A172 (cell line): ENCODE results near the gene QSOX1. TPM values are rescaled to one million over a fixed set of nuclear protein-coding genes. Genes with fewer than 3 reads are reported as not detected.
"Not testable (repeated sequence)": the region's sequence is repeated elsewhere in the genome, so short reads cannot be mapped to it uniquely, and the experiment has no call there.

Experiments used
- DNase-seq: peaks from one replicate; pipeline ENCODE4 v3.0.0-alpha.2; 2015; ENCODE audit warnings: low spot score
- total RNA-seq: library from RNA; depleted of rRNA; stranded (reverse); fragments of >200 nt; shearing (Covaris generic); gene quantifications from 2 replicates; pipeline ENCODE4 v1.2.3, GENCODE V29; 2014

The QSOX1 gene
- total RNA-seq, 1 experiment from 2014 or later, result 273 TPM

DNA sequence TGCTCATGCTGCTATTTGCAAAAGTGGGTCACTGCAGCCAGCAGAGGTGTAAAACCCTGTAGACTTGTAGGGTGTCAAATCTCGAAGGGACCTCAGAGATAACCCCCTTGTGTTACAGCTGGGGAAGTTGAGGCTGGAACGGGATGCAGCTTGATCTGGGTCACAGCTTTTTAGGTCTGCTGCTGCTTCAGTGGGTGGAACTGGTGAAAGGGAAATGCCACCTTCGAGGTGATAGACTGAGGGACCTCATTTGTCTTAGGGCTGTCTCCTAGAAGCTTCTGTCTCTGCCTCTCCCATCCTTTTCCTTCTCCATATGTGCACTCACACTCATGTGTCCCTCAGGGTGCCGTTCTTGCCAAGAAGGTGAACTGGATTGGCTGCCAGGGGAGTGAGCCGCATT is 35.4 kb downstream of the QSOX1 start:
- DNase-seq, result no peak

DNA sequence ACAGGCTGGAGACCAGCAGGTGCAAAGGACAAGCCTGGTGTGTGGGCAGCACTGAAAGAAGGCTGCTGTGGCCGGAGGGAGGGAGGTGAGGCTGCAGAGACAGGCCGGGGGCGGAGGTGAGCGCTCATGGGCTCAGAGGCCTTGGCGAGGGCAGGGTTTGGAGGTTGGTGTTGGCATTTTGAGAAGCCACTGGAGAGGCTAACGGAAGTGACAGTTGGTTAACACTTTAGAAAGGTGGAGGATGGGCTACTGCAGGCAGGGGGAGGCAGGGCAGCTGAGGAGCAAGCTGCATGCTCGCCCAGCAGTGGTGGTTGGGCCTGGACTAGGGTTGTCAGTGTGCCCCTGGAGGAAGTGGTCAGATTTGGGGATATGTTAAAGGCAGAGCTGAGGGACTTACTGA is 37.5 kb downstream of the QSOX1 start:
- no peak for DNase-seq

DNA sequence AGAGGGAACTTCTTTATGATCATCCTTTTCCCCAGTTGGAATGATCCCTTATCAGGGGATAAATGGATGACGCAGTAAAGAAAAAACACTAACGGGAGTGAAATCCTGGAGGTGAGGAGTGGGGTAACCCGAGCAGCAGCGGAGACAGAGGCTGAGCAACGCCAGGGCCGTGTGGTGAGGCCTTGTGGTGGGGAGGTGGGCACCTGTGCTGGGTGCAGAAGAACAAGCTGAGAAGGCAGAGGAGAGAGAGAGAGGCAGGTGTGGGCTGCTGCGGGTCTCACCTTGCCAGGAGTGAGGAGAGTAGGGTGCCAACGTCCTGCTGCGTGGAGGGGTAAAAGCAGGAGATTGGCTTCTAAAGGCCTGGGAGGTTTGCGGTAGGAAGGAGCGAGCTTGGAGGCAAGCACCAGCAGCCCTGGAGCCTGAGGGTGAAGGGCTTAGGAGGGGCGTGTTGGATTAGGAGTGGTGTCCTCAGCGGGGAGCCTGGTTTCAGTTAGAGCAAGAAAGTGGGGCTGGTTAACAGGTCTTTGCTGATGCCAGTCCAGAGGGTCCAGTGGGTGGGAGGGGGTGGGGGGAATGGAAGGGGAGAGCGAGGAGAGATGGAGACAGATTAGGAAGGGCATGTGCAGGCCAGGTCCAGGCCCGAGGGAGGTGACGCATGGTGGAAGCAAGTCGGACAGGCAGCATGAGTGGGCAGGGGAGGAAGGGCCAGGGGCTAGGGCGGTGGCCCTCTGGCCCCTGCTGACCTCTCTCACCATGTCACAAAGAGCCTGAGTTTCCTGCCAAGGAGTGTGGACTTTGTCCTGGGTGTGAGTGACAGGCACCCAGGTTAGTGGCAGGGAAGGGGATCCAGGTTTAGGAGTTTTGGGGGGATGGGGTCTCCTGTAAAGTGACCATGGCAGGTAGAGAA is 38.7 kb downstream of the QSOX1 start:
- DNase-seq, result no peak

- DNase-seq, result no peak
These were observed 39.4 kb downstream of the QSOX1 start for GRCh38 chr1:180194048-180194425.

DNA sequence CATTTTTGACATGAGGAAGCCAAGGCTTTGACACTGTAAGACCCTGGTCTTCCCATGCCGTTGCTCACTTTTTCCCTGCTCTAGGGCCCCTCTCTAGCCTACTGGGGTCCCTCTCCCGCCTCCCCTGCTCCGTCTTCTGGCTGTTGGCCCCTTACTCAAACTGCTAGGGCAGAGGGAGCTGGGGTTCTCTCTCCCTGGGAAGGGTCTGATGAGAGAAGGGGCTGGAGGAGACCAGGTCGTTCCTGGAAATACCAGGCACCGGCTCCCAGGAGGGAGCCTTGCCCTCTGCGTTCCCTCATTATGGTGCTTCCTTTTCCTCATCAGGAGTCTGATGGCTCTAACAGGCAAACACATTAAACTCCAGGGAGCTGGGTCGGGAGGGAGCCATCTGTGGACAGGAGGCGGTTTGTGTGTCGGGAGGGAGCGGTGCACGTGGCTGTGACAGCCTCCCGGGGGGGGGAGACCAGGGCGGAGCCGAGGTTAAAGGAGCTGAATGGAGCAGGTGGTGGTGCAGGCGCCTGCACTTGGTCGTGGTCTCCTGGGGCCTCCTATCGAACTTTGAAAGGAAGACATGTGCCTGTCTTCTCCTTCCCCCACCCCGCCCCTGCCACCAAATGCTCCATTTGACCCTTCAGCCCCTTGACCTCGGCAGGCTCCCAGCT is 40.0 kb downstream of the QSOX1 start:
- DNase-seq, result no peak

GRCh38 chr1:180195401-180195800 is 40.7 kb downstream of the QSOX1 start:
- no peak for DNase-seq

DNA sequence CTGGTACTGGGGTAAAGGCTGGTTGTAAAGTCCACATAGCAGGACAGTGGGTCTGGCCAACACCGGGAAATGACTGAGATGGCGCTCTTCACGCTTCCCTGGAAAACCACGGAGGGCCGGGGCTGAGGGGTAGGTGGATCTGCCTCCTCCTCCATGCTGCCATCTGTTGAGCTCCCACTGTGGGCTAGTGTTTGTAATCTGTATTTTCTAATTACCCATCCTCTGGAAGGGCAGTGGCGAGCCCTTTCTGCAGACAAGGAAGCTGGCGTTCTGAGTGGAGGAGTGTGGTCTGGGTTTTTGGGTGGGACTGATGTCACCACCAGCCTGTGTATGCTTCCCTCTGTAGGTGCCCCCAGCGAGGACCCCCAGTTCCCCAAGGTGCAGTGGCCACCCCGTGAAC is 41.2 kb downstream of the QSOX1 start:
- no peak for DNase-seq

DNA sequence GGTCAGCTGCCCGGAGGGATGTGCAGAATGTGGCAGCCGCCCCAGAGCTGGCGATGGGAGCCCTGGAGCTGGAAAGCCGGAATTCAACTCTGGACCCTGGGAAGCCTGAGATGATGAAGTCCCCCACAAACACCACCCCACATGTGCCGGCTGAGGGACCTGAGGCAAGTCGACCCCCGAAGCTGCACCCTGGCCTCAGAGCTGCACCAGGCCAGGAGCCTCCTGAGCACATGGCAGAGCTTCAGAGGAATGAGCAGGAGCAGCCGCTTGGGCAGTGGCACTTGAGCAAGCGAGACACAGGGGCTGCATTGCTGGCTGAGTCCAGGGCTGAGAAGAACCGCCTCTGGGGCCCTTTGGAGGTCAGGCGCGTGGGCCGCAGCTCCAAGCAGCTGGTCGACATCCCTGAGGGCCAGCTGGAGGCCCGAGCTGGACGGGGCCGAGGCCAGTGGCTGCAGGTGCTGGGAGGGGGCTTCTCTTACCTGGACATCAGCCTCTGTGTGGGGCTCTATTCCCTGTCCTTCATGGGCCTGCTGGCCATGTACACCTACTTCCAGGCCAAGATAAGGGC is 41.9 kb downstream of the QSOX1 start:
- DNase-seq, result no peak

GRCh38 chr1:180197231-180197630 is 42.6 kb downstream of the QSOX1 start:
- DNase-seq, result no peak

- no peak for DNase-seq
These were observed 43.5 kb downstream of the QSOX1 start for GRCh38 chr1:180198196-180198595.

- DNase-seq, result no peak
These were observed 43.9 kb downstream of the QSOX1 start for GRCh38 chr1:180198611-180199010.

- no peak for DNase-seq
These were observed 44.3 kb downstream of the QSOX1 start for GRCh38 chr1:180199018-180199417.

DNA sequence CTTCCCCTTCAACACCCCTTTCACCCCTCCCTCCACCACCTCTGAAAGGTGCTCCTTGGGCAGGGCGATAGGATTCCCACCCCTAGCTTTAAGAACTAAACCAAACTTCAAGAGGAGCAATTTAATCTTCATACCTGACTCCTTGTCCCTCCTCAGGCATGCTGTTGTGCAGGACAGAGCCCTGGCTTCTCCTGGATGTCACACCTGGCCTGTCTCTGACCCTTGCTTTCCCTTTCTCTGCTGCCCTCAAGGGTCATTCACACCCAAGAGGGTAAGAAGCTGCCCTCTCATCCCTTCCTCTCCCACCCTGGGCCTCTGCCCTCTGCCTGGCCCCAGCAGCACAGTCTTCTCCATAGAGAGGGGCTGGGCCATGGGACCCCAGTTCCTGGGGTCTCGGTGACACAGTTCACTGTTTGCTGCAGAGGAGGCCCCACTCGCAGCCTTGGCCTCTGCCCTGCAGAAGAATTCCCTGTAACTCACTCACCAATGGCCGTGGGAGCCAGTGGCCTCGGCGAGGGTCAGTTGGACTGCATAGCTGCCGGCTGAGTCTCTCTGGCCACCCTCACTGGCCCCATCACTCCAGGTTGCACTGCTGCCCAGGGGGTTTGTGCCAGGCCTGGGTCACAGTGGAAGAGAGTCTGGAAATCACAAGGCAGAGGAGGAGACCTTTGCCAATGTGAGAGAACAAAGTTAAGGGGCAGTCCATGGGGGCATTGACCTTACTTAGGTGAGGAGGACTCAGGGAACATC is 47.0 kb downstream of the QSOX1 start:
- DNase-seq, result no peak

DNA sequence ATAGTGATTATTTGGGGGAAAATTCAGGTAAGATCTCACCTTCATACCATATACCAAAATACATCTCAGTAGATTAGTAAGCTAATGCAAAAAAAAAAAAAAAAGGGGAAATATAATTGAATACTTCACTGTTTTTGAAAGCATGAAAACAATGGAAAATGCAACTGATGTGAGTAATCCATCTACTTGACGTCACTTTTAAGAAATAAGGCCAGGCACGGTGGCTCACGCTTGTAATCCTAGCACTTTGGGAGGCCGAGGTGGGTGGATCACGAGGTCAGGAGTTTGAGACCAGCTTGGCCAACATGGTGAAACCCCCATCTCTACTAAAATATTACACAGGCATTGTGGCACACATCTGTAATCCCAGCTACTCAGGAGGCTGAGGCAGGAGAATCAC is 47.9 kb downstream of the QSOX1 start:
- DNase-seq, result not testable (repeated sequence)

DNA sequence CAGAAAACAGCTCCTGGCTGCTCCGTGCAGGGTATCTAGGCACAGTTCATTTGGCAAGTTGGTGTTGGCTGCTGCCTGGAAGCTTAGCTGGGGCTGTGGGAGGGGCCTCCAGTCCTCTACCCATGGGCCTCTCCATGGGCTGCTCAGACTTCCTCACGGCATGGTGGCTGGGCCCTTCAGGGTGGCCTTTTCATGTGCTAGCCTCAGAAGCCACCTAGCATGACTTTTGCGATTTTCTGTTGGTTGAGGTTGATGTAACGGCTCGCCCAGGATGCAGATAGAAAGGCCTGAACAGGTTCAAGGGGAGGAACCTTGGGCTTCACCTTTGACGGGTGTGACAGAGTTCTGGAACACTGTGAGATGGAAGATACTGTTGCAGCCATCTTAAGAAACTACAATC is 49.6 kb downstream of the QSOX1 start:
- no peak for DNase-seq

DNA sequence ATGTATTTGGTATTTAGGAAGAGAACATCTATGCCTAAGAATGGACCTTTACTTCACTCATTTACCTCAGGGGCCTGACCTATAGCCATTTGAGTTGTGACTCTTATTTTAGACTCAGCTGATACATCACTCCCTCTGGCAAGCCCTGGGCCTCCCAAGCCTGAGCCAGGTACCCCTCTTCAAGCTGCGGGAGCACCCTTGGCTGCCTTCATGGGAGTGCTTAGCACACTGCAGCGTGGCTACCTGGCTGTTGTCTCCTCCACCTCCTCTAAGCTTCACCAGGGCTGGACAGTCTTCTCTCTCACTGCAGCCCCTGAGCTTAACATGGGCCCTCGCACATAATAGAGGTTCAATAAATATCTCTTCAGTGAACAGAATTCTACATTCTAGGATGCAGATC is 51.9 kb downstream of the QSOX1 start:
- DNase-seq, result no peak

DNA sequence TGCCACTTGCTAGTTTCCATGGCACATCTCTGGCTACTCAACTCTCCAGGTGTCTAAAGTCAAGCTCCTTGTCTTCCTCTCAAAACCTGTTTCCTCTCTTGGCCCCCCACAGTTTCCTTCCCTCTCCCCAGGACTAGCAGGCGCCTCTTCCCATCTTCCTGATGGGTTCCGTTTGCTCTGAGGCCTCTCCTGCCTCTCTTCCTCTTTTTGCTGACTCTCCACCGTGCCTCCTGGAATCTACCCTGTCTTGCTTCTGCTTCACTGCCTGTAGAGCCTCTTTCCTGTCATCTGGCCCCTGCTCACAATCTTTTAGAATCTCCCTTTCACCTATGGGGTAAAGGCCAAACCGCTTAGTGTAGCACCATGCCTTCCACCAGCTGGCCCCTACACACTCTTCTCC is 53.6 kb downstream of the QSOX1 start:
- DNase-seq, result no peak

GRCh38 chr1:180210008-180210620 is 55.4 kb downstream of the QSOX1 start:
- DNase-seq, result peak; percentile 39

DNA sequence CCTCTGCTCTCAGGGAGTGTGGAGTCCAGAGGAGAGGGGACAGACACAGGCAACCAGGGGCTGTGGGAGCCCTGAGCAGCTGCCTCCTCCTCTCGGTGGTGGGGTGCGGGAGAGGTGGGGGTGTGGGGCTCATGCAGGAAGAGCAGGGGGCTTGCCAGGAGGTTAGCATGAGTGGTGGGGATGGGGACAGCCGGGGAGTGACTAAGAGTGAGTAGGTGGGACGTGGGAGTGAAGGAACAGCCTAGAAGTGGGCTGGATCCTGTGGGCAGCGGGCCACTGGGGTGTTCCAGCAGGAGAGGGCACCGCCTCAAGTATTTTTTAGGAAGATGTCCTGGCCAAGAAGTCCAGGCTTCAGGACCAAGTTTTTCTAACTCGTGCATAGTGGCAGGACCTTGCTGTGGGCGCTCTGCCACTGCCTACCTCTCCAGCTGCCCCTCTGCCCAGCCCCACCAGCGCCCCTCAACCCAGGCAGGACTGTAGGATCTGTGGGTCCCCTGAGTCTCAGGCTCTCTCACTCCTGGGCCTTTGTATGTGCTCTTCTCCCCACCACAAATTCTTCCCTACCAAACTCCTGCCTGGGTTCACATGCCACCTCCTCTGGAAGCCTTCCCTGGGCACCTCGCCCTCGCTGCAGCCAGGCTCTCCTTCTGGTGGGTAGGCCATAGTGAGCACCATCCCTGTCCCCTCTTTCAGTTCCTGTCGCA is 56.6 kb downstream of the QSOX1 start:
- DNase-seq, result no peak

DNA sequence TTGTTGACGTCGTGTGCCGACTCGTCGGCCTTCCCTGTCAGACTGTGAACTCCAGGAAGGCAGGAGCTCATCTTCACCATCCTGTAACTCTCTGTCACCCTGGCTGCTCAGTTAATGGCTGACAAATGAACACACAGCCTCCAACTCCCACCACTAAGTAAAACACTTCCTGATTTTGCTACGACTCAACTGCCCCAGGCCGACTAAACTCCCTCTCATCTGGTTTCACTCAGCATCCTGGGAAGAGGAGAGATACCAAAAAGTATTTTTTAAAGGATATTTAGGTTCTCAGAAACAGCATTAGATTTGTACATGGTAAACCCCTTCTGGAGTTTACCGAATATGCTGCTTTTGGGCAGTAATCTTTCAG is 57.2 kb downstream of the QSOX1 start:
- no peak for DNase-seq
